Trophoblast cell (in vitro differentiated cells and primary cell): ENCODE data around the gene CNKSR2.

Source experiments
- DNase-seq, 2 donors: peaks; one replicate each; pipeline ENCODE4 v3.0.0-alpha.2; 2016
- H2AFZ ChIP-seq: 2 replicates; pipeline ENCODE4 v1.6.1; 2013; ENCODE audit warnings: low read length, moderate library complexity, mild to moderate bottlenecking; ENCODE audit not compliant: insufficient read depth, poor library complexity
- H2AK5ac ChIP-seq: 2 replicates; pipeline ENCODE4 v1.6.1; 2013; ENCODE audit warnings: mild to moderate bottlenecking, low read length
- H2BK120ac ChIP-seq: 2 replicates; pipeline ENCODE4 v1.6.1; 2013; ENCODE audit warnings: low read length, mild to moderate bottlenecking, moderate library complexity; ENCODE audit not compliant: insufficient read depth, poor library complexity
- H2BK12ac ChIP-seq: 2 replicates; pipeline ENCODE4 v1.6.1; 2013; ENCODE audit warnings: mild to moderate bottlenecking, low read length, moderate library complexity
- H2BK5ac ChIP-seq: 2 replicates; pipeline ENCODE4 v1.6.1; 2013; ENCODE audit warnings: low read length, low read depth, moderate library complexity, mild to moderate bottlenecking; ENCODE audit not compliant: poor library complexity
- H3K14ac ChIP-seq: 2 replicates; pipeline ENCODE4 v1.6.1; 2013; ENCODE audit warnings: mild to moderate bottlenecking, low read length
- H3K18ac ChIP-seq: 2 replicates; pipeline ENCODE4 v1.6.1; 2013; ENCODE audit warnings: mild to moderate bottlenecking, low read length
- H3K23ac ChIP-seq: 2 replicates; pipeline ENCODE4 v1.6.1; 2013; ENCODE audit warnings: low read length
- H3K27ac ChIP-seq: 2 replicates; pipeline ENCODE4 v1.5.1; 2013; ENCODE audit warnings: low read depth, mild to moderate bottlenecking, inconsistent platforms, low read length, moderate library complexity
- H3K27me3 ChIP-seq: 2 replicates; pipeline ENCODE4 v1.6.1; 2013; ENCODE audit warnings: inconsistent platforms, mild to moderate bottlenecking, low read length, moderate library complexity; ENCODE audit not compliant: insufficient read depth
- H3K36me3 ChIP-seq, 2 experiments: 1 replicate in 1 of 2; 2 replicates in 1 of 2; pipeline ENCODE4 v1.6.1; 2013; ENCODE audit warnings: low read length in 2 of 2, mild to moderate bottlenecking in 2 of 2, moderate library complexity in 1 of 2; ENCODE audit not compliant: insufficient read depth in 2 of 2, control insufficient read depth in 1 of 2
- H3K4ac ChIP-seq: 2 replicates; pipeline ENCODE4 v1.6.1; 2013; ENCODE audit warnings: low read depth, mild to moderate bottlenecking, low read length, moderate library complexity
- H3K4me1 ChIP-seq, 2 experiments: 1 replicate in 1 of 2; 2 replicates in 1 of 2; pipeline ENCODE4 v1.6.1; 2013; ENCODE audit warnings: low read length in 2 of 2, mild to moderate bottlenecking in 2 of 2, moderate library complexity in 1 of 2; ENCODE audit not compliant: insufficient read depth in 2 of 2, control insufficient read depth in 1 of 2
- H3K4me2 ChIP-seq: 2 replicates; pipeline ENCODE4 v1.6.1; 2013; ENCODE audit warnings: inconsistent platforms, mild to moderate bottlenecking, low read length, moderate library complexity
- H3K4me3 ChIP-seq: 2 replicates; pipeline ENCODE4 v1.5.1; 2013; ENCODE audit warnings: mild to moderate bottlenecking, low read depth, low read length, inconsistent platforms
- H3K79me1 ChIP-seq: one replicate; pipeline ENCODE4 v1.6.1; 2013; ENCODE audit warnings: low read length
- H3K79me2 ChIP-seq: 2 replicates; pipeline ENCODE4 v1.6.1; 2013; ENCODE audit warnings: low read length, mild to moderate bottlenecking; ENCODE audit not compliant: control insufficient read depth, insufficient read depth, poor library complexity
- H3K9ac ChIP-seq: 2 replicates; pipeline ENCODE4 v1.6.1; 2013; ENCODE audit warnings: mild to moderate bottlenecking, low read length
- H3K9me3 ChIP-seq: 2 replicates; pipeline ENCODE4 v1.6.1; 2013; ENCODE audit warnings: low read depth, mild to moderate bottlenecking, control low read depth, inconsistent platforms, low read length; ENCODE audit not compliant: insufficient read depth
- H4K12ac ChIP-seq: 2 replicates; pipeline ENCODE4 v1.6.1; 2013; ENCODE audit warnings: low read depth, mild to moderate bottlenecking, low read length, moderate library complexity
- H4K8ac ChIP-seq: 2 replicates; pipeline ENCODE4 v1.6.1; 2013; ENCODE audit warnings: low read depth, mild to moderate bottlenecking, low read length, moderate library complexity
- H4K91ac ChIP-seq: one replicate; pipeline ENCODE4 v1.6.1; 2013; ENCODE audit warnings: low read depth, mild to moderate bottlenecking, low read length, moderate library complexity
- WGBS: extraction: QIAGEN DNeasy Blood & Tissue Kit; methylation state at CpG from one replicate; pipeline ENCODE4 v1.1.7; 2013; ENCODE audit warnings: missing lambda C conversion rate; ENCODE audit not compliant: insufficient read length, insufficient coverage; ENCODE audit errors: extremely low coverage; 5-methylcytosine and 5-hydroxymethylcytosine counted together

CNKSR2 gene

DNA sequence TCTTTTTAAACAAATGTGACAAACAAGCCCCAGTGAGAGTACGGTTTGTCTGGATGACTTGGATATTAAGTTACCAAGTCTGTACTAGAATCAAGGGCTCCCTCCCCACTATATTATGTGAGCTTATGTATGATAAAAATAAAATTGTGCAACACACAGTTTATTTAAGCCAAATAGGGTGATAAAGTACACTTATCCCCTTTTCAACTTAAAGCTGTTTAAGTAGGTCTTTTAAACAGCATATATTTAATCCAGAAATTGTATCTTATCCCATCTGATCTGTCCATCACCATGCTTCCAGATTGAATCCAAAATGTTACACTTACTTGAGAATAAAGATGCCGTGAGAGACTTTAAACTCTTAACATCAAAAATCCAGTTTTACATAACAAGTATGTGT, 285.9 kb downstream of the CNKSR2 start:
- no peak overlapping the region for H3K18ac ChIP-seq
- no peak overlapping the region for H3K23ac ChIP-seq
- H2BK12ac ChIP-seq = no peak overlapping the region
- no peak overlapping the region for H4K12ac ChIP-seq
- no CpG with 5 or more reads among the region's 2 CpGs for WGBS
- H3K27me3 ChIP-seq = no peaks in the 10 kb centered on the region
- H3K9ac ChIP-seq = no peak overlapping the region
- no peak overlapping the region for H3K4me2 ChIP-seq
- no peak overlapping the region for H2AK5ac ChIP-seq
- no peak overlapping the region for H4K8ac ChIP-seq
- H4K91ac ChIP-seq = no peak overlapping the region
- no peak overlapping the region for H2BK120ac ChIP-seq
- H3K27ac ChIP-seq = no peak overlapping the region
- peaks cover 0 to 2% of the 10 kb centered on the region in 2 experiments for H3K36me3 ChIP-seq
- no peaks in the 10 kb centered on the region for H3K79me2 ChIP-seq
- no peak for DNase-seq
- no peaks in the 10 kb centered on the region for H3K4me1 ChIP-seq
- no peaks in the 10 kb centered on the region for H3K79me1 ChIP-seq
- H3K9me3 ChIP-seq = peaks cover 2% of the 10 kb centered on the region
- no peak overlapping the region for H3K4ac ChIP-seq
- H2AFZ ChIP-seq = no peak overlapping the region
- H3K4me3 ChIP-seq = no peak overlapping the region
- no peak overlapping the region for H3K14ac ChIP-seq
- H2BK5ac ChIP-seq = no peak overlapping the region

DNA sequence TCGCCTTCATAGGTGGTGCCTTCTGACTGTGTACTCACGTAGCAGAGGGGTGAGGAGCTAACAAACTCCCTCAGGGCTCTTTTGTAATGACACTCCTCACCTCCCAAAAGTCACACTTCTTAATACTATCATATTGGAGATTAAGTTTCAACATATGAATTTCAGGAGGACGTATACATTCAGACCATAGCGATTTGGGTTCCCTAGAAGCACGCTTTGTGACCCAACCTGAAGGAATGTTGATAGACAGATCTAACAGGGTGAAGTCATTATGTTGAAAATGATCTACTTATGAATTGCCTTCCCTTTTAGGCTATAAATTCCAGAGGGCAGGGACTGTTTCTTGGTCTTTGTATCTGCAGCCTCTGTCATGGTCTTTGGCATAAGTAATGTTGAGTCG, 287.1 kb downstream of the CNKSR2 start:
- H4K8ac ChIP-seq = no peak overlapping the region
- no peak overlapping the region for H3K23ac ChIP-seq
- no peak overlapping the region for H3K4me3 ChIP-seq
- no peak overlapping the region for H3K9ac ChIP-seq
- WGBS = no CpG with 5 or more reads among the region's 6 CpGs
- no peaks in the 10 kb centered on the region for H3K4me1 ChIP-seq
- no peak overlapping the region for H2BK120ac ChIP-seq
- no peaks in the 10 kb centered on the region for H3K36me3 ChIP-seq
- no peak overlapping the region for H2BK12ac ChIP-seq
- H3K4me2 ChIP-seq = no peak overlapping the region
- H3K79me2 ChIP-seq = no peaks in the 10 kb centered on the region
- no peak overlapping the region for H4K12ac ChIP-seq
- H3K79me1 ChIP-seq = no peaks in the 10 kb centered on the region
- no peak overlapping the region for H4K91ac ChIP-seq
- H2AFZ ChIP-seq = no peak overlapping the region
- H3K4ac ChIP-seq = no peak overlapping the region
- no peak overlapping the region for H3K27ac ChIP-seq
- no peaks in the 10 kb centered on the region for H3K27me3 ChIP-seq
- no peak overlapping the region for H2BK5ac ChIP-seq
- no peak overlapping the region for H2AK5ac ChIP-seq
- H3K14ac ChIP-seq = no peak overlapping the region
- H3K18ac ChIP-seq = no peak overlapping the region
- DNase-seq = peak; percentile 43 to 69
- H3K9me3 ChIP-seq = peaks cover 2% of the 10 kb centered on the region

DNA sequence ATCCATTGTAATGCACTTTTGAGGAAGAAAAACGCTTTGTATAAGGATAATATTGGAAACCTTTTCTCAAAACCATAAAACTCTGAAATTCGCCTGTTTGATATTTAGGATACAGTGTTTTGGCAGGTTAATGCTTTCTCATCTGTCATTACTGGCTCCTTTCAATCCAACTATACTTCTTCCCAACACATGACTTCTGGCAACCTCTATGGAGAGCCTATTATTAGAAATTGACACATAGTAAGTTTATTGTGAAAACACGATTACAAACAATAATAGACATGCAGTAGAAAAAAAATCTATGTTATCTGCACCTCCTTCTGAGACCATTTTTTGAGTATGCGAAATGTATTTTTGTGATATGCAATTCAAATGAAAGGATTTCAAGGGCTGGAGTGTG, 288.5 kb downstream of the CNKSR2 start:
- Histone ChIP-seq H2BK12ac (no peak overlapping the region), H2BK120ac (no peak overlapping the region), H3K14ac (no peak overlapping the region), H3K4me2 (no peak overlapping the region), H4K91ac (no peak overlapping the region), H2AK5ac (no peak overlapping the region), H4K12ac (no peak overlapping the region), H2AFZ (no peak overlapping the region), H3K23ac (no peak overlapping the region), H3K4me1 (no peaks in the 10 kb centered on the region), H3K27ac (no peak overlapping the region), H2BK5ac (no peak overlapping the region), H3K79me2 (no peaks in the 10 kb centered on the region), H3K18ac (no peak overlapping the region), H3K36me3 (no peaks in the 10 kb centered on the region), H4K8ac (no peak overlapping the region), H3K4ac (no peak overlapping the region), H3K79me1 (no peaks in the 10 kb centered on the region), H3K4me3 (no peak overlapping the region), H3K27me3 (no peaks in the 10 kb centered on the region), H3K9ac (no peak overlapping the region), H3K9me3 (no peaks in the 10 kb centered on the region)
- no CpG with 5 or more reads among the region's 4 CpGs for WGBS
- no peak for DNase-seq

DNA sequence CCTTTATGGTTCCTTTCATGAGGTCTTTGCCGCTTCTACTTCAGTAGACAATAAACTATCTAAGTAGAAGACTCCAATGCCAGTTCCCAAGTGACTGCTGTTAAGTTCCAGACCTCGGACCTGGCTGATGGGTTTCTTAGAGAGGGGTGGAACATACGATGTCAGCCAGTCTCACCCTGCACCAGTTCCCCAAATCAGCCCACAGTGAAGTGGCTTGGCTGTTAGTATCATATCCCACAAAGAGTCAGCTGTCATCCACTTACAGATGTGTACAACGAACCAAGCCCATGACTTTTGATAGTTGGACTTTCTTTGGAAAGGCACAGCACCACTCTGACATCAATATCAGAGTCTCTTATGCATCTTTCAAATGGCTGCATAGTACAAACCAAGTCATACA, 292.0 kb downstream of the CNKSR2 start:
- no peak overlapping the region for H2BK5ac ChIP-seq
- H2BK12ac ChIP-seq = no peak overlapping the region
- H3K4me2 ChIP-seq = no peak overlapping the region
- H4K8ac ChIP-seq = no peak overlapping the region
- no peak overlapping the region for H2BK120ac ChIP-seq
- no peak overlapping the region for H3K14ac ChIP-seq
- H3K4me1 ChIP-seq = no peaks in the 10 kb centered on the region
- H3K27me3 ChIP-seq = no peaks in the 10 kb centered on the region
- no peaks in the 10 kb centered on the region for H3K36me3 ChIP-seq
- H4K12ac ChIP-seq = no peak overlapping the region
- no peaks in the 10 kb centered on the region for H3K79me1 ChIP-seq
- no peak overlapping the region for H3K4me3 ChIP-seq
- H3K27ac ChIP-seq = no peak overlapping the region
- H2AFZ ChIP-seq = no peak overlapping the region
- H2AK5ac ChIP-seq = no peak overlapping the region
- H4K91ac ChIP-seq = no peak overlapping the region
- no peak overlapping the region for H3K4ac ChIP-seq
- H3K18ac ChIP-seq = no peak overlapping the region
- no peak overlapping the region for H3K23ac ChIP-seq
- H3K9ac ChIP-seq = no peak overlapping the region
- no peak for DNase-seq
- no peaks in the 10 kb centered on the region for H3K9me3 ChIP-seq
- WGBS = no CpG with 5 or more reads among the region's 4 CpGs
- no peaks in the 10 kb centered on the region for H3K79me2 ChIP-seq
